Activated naive CD8-positive, alpha-beta T cell treated with anti-CD3 and anti-CD28 coated beads, Interleukin-2, amount 50 U/mL, for 24 hours (primary cell): Measurements from ENCODE around the gene OR8D4.
"Not testable (repeated sequence)": the region's sequence is repeated elsewhere in the genome, so short reads cannot be mapped to it uniquely, and the experiment has no call there.

Source experiments
- ATAC-seq: fragments of 150-1000 bp; cut with Tn5 transposase; one replicate; pipeline ENCODE4 v1.10.0; 2021
- DNase-seq: peaks from one replicate; pipeline ENCODE4 v3.0.0; 2021
- H3K27ac Mint-ChIP-seq: one replicate; pipeline ENCODE4 v1.8.0; 2021; ENCODE audit warnings: mild to moderate bottlenecking, mixed read lengths
- H3K27me3 Mint-ChIP-seq: one replicate; pipeline ENCODE4 v1.8.0; 2021; ENCODE audit warnings: mixed read lengths
- H3K36me3 Mint-ChIP-seq: one replicate; pipeline ENCODE4 v1.8.0; 2021; ENCODE audit warnings: low read depth, mixed read lengths
- H3K4me1 Mint-ChIP-seq: one replicate; pipeline ENCODE4 v1.8.0; 2021; ENCODE audit warnings: mixed read lengths
- H3K4me3 Mint-ChIP-seq: one replicate; pipeline ENCODE4 v1.8.0; 2021; ENCODE audit warnings: mild to moderate bottlenecking, moderate library complexity, mixed read lengths
- H3K9me3 Mint-ChIP-seq: one replicate; pipeline ENCODE4 v1.8.0; 2021; ENCODE audit warnings: mixed read lengths

OR8D4 gene

GRCh38 chr11:123901867-123902266 lies at the start of gene OR8D4:
OR8D4 (plus strand) TSS chr11:123902167; CDS start chr11:123906432, 4,265 bp downstream.
- DNase-seq (no peak), ATAC-seq (no peak)
- Mint-ChIP-seq H3K27me3 (no peaks in the 10 kb centered on the region), H3K4me1 (no peaks in the 10 kb centered on the region), H3K9me3 (no peaks in the 10 kb centered on the region), H3K36me3 (no peaks in the 10 kb centered on the region), H3K27ac (no peak within 1 kb of the TSS), H3K4me3 (no peak within 1 kb of the TSS)

GRCh38 chr11:123852321-123852720 lies 49.6 kb upstream of the OR8D4 start:
- Mint-ChIP-seq H3K27ac (no peak overlapping the region), H3K4me1 (no peaks in the 10 kb centered on the region), H3K27me3 (peaks cover 4% of the 10 kb centered on the region), H3K36me3 (no peaks in the 10 kb centered on the region), H3K4me3 (no peak overlapping the region), H3K9me3 (peaks cover 6% of the 10 kb centered on the region)
- DNase-seq (no peak), ATAC-seq (no peak)

- ATAC-seq (no peak), DNase-seq (no peak)
- H3K9me3 Mint-ChIP-seq = peaks cover 13% of the 10 kb centered on the region
- no peak overlapping the region for H3K27ac Mint-ChIP-seq
- no peak overlapping the region for H3K4me3 Mint-ChIP-seq
- H3K4me1 Mint-ChIP-seq = no peaks in the 10 kb centered on the region
- peaks cover 4% of the 10 kb centered on the region for H3K27me3 Mint-ChIP-seq
- no peaks in the 10 kb centered on the region for H3K36me3 Mint-ChIP-seq
These were observed 48.9 kb upstream of the OR8D4 start for GRCh38 chr11:123853038-123853437.

GRCh38 chr11:123856444-123856843 lies 45.5 kb upstream of the OR8D4 start:
- Mint-ChIP-seq H3K36me3 (no peaks in the 10 kb centered on the region), H3K4me1 (no peaks in the 10 kb centered on the region), H3K9me3 (peaks cover 7% of the 10 kb centered on the region), H3K27ac (no peak overlapping the region), H3K4me3 (no peak overlapping the region), H3K27me3 (peaks cover 4% of the 10 kb centered on the region)
- no peak for ATAC-seq
- DNase-seq = no peak

- H3K4me3 Mint-ChIP-seq = no peak overlapping the region
- no peaks in the 10 kb centered on the region for H3K36me3 Mint-ChIP-seq
- DNase-seq = no peak
- ATAC-seq = no peak
- H3K27me3 Mint-ChIP-seq = peaks cover 2% of the 10 kb centered on the region
- H3K9me3 Mint-ChIP-seq = peaks cover 7% of the 10 kb centered on the region
- no peak overlapping the region for H3K27ac Mint-ChIP-seq
- H3K4me1 Mint-ChIP-seq = no peaks in the 10 kb centered on the region
These were observed 42.2 kb upstream of the OR8D4 start for GRCh38 chr11:123859731-123860130.

- not testable (repeated sequence) for H3K4me3 Mint-ChIP-seq, H3K27ac Mint-ChIP-seq, H3K36me3 Mint-ChIP-seq, H3K27me3 Mint-ChIP-seq, H3K9me3 Mint-ChIP-seq, H3K4me1 Mint-ChIP-seq, DNase-seq, ATAC-seq
These were observed 36.7 kb upstream of the OR8D4 start for GRCh38 chr11:123865293-123865692.

GRCh38 chr11:123867795-123868194 lies 34.2 kb upstream of the OR8D4 start:
- ATAC-seq, DNase-seq, H3K4me3 Mint-ChIP-seq, H3K9me3 Mint-ChIP-seq, H3K36me3 Mint-ChIP-seq, H3K27ac Mint-ChIP-seq, H3K27me3 Mint-ChIP-seq, H3K4me1 Mint-ChIP-seq: not testable (repeated sequence)

- H3K4me1 Mint-ChIP-seq = no peaks in the 10 kb centered on the region
- ATAC-seq (no peak), DNase-seq (no peak)
- H3K9me3 Mint-ChIP-seq = no peaks in the 10 kb centered on the region
- no peak overlapping the region for H3K4me3 Mint-ChIP-seq
- H3K27me3 Mint-ChIP-seq = no peaks in the 10 kb centered on the region
- H3K36me3 Mint-ChIP-seq = no peaks in the 10 kb centered on the region
- no peak overlapping the region for H3K27ac Mint-ChIP-seq
These were observed 21.1 kb upstream of the OR8D4 start for GRCh38 chr11:123880912-123881311.

GRCh38 chr11:123885570-123885969 lies 16.4 kb upstream of the OR8D4 start, which contains the start of gene TMEM225:
TMEM225 (minus strand) TSS chr11:123885670; CDS start chr11:123885425, 245 bp downstream.
- Mint-ChIP-seq H3K9me3 (no peaks in the 10 kb centered on the region), H3K36me3 (no peaks in the 10 kb centered on the region), H3K4me1 (no peaks in the 10 kb centered on the region), H3K27me3 (peaks cover 3% of the 10 kb centered on the region), H3K4me3 (no peak within 1 kb of the TSS), H3K27ac (no peak within 1 kb of the TSS)
- DNase-seq = no peak
- no peak for ATAC-seq

GRCh38 chr11:123892031-123892430 lies 9.9 kb upstream of the OR8D4 start:
- peaks cover 8% of the 10 kb centered on the region for H3K27me3 Mint-ChIP-seq
- H3K4me3 Mint-ChIP-seq = no peak overlapping the region
- ATAC-seq = no peak
- no peaks in the 10 kb centered on the region for H3K36me3 Mint-ChIP-seq
- DNase-seq = no peak
- H3K27ac Mint-ChIP-seq = no peak overlapping the region
- H3K9me3 Mint-ChIP-seq = no peaks in the 10 kb centered on the region
- no peaks in the 10 kb centered on the region for H3K4me1 Mint-ChIP-seq

- Mint-ChIP-seq H3K36me3 (no peaks in the 10 kb centered on the region), H3K4me3 (no peak overlapping the region), H3K27ac (no peak overlapping the region), H3K9me3 (no peaks in the 10 kb centered on the region), H3K4me1 (no peaks in the 10 kb centered on the region), H3K27me3 (no peaks in the 10 kb centered on the region)
- DNase-seq (no peak), ATAC-seq (no peak)
These were observed 2.2 kb upstream of the OR8D4 start for GRCh38 chr11:123899792-123900191.

GRCh38 chr11:123903932-123904331 lies 2.0 kb downstream of the OR8D4 start:
- H3K4me1 Mint-ChIP-seq = no peaks in the 10 kb centered on the region
- DNase-seq (no peak), ATAC-seq (no peak)
- H3K36me3 Mint-ChIP-seq = no peaks in the 10 kb centered on the region
- H3K9me3 Mint-ChIP-seq = no peaks in the 10 kb centered on the region
- H3K4me3 Mint-ChIP-seq = no peak overlapping the region
- H3K27ac Mint-ChIP-seq = no peak overlapping the region
- peaks cover 2% of the 10 kb centered on the region for H3K27me3 Mint-ChIP-seq

- DNase-seq (no peak), ATAC-seq (no peak)
- H3K9me3 Mint-ChIP-seq = no peaks in the 10 kb centered on the region
- H3K27me3 Mint-ChIP-seq = peaks cover 2% of the 10 kb centered on the region
- H3K4me1 Mint-ChIP-seq = no peaks in the 10 kb centered on the region
- H3K4me3 Mint-ChIP-seq = no peak overlapping the region
- no peaks in the 10 kb centered on the region for H3K36me3 Mint-ChIP-seq
- H3K27ac Mint-ChIP-seq = no peak overlapping the region
These were observed 3.0 kb downstream of the OR8D4 start for GRCh38 chr11:123904932-123905331.

GRCh38 chr11:123905826-123906225 lies 3.9 kb downstream of the OR8D4 start:
- Mint-ChIP-seq H3K27ac (no peak overlapping the region), H3K36me3 (no peaks in the 10 kb centered on the region), H3K27me3 (peaks cover 2% of the 10 kb centered on the region), H3K4me3 (no peak overlapping the region), H3K9me3 (no peaks in the 10 kb centered on the region), H3K4me1 (no peaks in the 10 kb centered on the region)
- DNase-seq = no peak
- no peak for ATAC-seq

- Mint-ChIP-seq H3K9me3 (no peaks in the 10 kb centered on the region), H3K4me1 (no peaks in the 10 kb centered on the region), H3K36me3 (no peaks in the 10 kb centered on the region), H3K27ac (no peak overlapping the region), H3K4me3 (no peak overlapping the region), H3K27me3 (no peaks in the 10 kb centered on the region)
- DNase-seq (no peak), ATAC-seq (no peak)
These were observed 19.0 kb downstream of the OR8D4 start for GRCh38 chr11:123920943-123921342.

GRCh38 chr11:123924027-123924426 lies 22.1 kb downstream of the OR8D4 start:
- Mint-ChIP-seq H3K27ac (no peak overlapping the region), H3K36me3 (no peaks in the 10 kb centered on the region)

More at GRCh38 chr11:123924027-123924426, 22.1 kb downstream of the OR8D4 start:
- Mint-ChIP-seq H3K4me1 (no peaks in the 10 kb centered on the region), H3K27me3 (no peaks in the 10 kb centered on the region), H3K9me3 (no peaks in the 10 kb centered on the region), H3K4me3 (no peak overlapping the region)
- DNase-seq (no peak), ATAC-seq (no peak)
